Adrenal gland (tissue), 5 donors: Measurements from ENCODE around the gene DEDD2.

ENCODE experiments used
- POLR2A ChIP-seq, 2 donors: fragments of 450-650 bp; IDR thresholded peaks; one replicate each; pipeline ENCODE4 v1.6.1; 2017; ENCODE audit warnings: antibody characterized with exemption in 2 of 2, mild to moderate bottlenecking in 2 of 2, moderate library complexity in 1 of 2
- TF ChIP-seq, protein P1 (sequence below), 6 experiments: fragments of 450-650 bp in 4 of 6; fragments of 200-600 bp in 2 of 6; sonication (generic) in 1 of 6; IDR thresholded peaks; 1 replicate in 5 of 6; 2 replicates in 1 of 6; pipeline versions ENCODE4 v1.5.1 to v1.8.0; 2016 to 2021; ENCODE audit warnings: antibody characterized with exemption in 6 of 6, mild to moderate bottlenecking in 2 of 6, moderate library complexity in 1 of 6
- donor health status: DM: no; HTN: no; CAD: no.

DNA sequence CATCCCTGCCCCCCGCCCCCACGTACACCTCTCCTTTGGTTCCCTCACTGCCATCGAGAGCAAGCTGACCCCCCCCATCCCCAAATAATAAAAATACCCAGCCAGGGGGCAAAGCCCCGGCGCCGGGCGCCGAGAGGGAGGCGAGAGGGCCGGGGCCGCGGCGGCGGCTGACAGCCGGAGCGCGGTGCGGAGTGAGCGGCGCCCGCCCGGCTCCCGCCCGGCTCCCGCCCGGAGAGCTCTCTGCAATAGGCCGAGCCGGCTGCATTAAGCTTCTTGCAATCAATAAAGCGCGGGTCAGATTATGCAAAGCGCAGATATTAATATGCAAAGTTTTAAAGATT lies 40.9 kb downstream of the DEDD2 start:
- TF ChIP-seq, protein P1, sequence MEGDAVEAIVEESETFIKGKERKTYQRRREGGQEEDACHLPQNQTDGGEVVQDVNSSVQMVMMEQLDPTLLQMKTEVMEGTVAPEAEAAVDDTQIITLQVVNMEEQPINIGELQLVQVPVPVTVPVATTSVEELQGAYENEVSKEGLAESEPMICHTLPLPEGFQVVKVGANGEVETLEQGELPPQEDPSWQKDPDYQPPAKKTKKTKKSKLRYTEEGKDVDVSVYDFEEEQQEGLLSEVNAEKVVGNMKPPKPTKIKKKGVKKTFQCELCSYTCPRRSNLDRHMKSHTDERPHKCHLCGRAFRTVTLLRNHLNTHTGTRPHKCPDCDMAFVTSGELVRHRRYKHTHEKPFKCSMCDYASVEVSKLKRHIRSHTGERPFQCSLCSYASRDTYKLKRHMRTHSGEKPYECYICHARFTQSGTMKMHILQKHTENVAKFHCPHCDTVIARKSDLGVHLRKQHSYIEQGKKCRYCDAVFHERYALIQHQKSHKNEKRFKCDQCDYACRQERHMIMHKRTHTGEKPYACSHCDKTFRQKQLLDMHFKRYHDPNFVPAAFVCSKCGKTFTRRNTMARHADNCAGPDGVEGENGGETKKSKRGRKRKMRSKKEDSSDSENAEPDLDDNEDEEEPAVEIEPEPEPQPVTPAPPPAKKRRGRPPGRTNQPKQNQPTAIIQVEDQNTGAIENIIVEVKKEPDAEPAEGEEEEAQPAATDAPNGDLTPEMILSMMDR (IDR thresholded peaks at IDR 0.05) = no peak
- no peak for TF ChIP-seq POLR2A (IDR thresholded peaks at IDR 0.05)
